HEK293T (cell line): Measurements from ENCODE around the gene KIRREL3.

Source experiments
- ARNT ChIP-seq: fragments of 450-650 bp; IDR thresholded peaks from 2 replicates; pipeline ENCODE4 v1.6.1; 2017; ENCODE audit warnings: mild to moderate bottlenecking
- BHLHE40 ChIP-seq: fragments of 450-650 bp; IDR thresholded peaks from 2 replicates; pipeline ENCODE4 v1.6.1; 2016; ENCODE audit warnings: mild to moderate bottlenecking, moderate library complexity, borderline replicate concordance
- CTBP1 ChIP-seq: fragments of 450-650 bp; IDR thresholded peaks from 2 replicates; pipeline ENCODE4 v1.6.1; 2016; ENCODE audit warnings: borderline replicate concordance
- ELF4 ChIP-seq: fragments of 450-650 bp; IDR thresholded peaks from 2 replicates; pipeline ENCODE4 v1.6.1; 2017; ENCODE audit warnings: antibody characterized with exemption
- FOXA1 ChIP-seq: fragments of 450-650 bp; IDR thresholded peaks from 2 replicates; pipeline ENCODE4 v1.6.1; 2016; ENCODE audit warnings: mild to moderate bottlenecking
- FOXK2 ChIP-seq: fragments of 450-650 bp; IDR thresholded peaks from 2 replicates; pipeline ENCODE4 v1.6.1; 2016; ENCODE audit warnings: mild to moderate bottlenecking
- FOXM1 ChIP-seq: fragments of 450-650 bp; IDR thresholded peaks from 2 replicates; pipeline ENCODE4 v1.6.1; 2017; ENCODE audit warnings: mild to moderate bottlenecking, borderline replicate concordance
- HDGF ChIP-seq: fragments of 450-650 bp; IDR thresholded peaks from 2 replicates; pipeline ENCODE4 v1.6.1; 2017; ENCODE audit warnings: antibody characterized with exemption, borderline replicate concordance
- LEF1 ChIP-seq: fragments of 450-650 bp; IDR thresholded peaks from 2 replicates; pipeline ENCODE4 v1.6.1; 2017; ENCODE audit warnings: mild to moderate bottlenecking, borderline replicate concordance
- NFRKB ChIP-seq: fragments of 450-650 bp; IDR thresholded peaks from 2 replicates; pipeline ENCODE4 v1.6.1; 2016; ENCODE audit warnings: mild to moderate bottlenecking, moderate library complexity
- SUZ12 ChIP-seq: fragments of 450-650 bp; IDR thresholded peaks from 2 replicates; pipeline ENCODE4 v1.6.1; 2016; ENCODE audit warnings: mild to moderate bottlenecking
- ZNF384 ChIP-seq: fragments of 450-650 bp; IDR thresholded peaks from 2 replicates; pipeline ENCODE4 v1.6.1; 2016
- TF ChIP-seq, protein P1 (sequence below): fragments of 450-650 bp; IDR thresholded peaks from 2 replicates; pipeline ENCODE4 v1.6.1; 2016

GRCh38 chr11:126647735-126648134 lies 352.8 kb downstream of the KIRREL3 start:
- TF ChIP-seq CTBP1, result no peak
- TF ChIP-seq FOXM1, result no peak
- TF ChIP-seq ZNF384, result no peak
- no peak for TF ChIP-seq ELF4
- TF ChIP-seq, protein P1, sequence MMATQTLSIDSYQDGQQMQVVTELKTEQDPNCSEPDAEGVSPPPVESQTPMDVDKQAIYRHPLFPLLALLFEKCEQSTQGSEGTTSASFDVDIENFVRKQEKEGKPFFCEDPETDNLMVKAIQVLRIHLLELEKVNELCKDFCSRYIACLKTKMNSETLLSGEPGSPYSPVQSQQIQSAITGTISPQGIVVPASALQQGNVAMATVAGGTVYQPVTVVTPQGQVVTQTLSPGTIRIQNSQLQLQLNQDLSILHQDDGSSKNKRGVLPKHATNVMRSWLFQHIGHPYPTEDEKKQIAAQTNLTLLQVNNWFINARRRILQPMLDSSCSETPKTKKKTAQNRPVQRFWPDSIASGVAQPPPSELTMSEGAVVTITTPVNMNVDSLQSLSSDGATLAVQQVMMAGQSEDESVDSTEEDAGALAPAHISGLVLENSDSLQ, result no peak
- no peak for TF ChIP-seq BHLHE40
- TF ChIP-seq ARNT, result no peak
- TF ChIP-seq FOXA1, result no peak
- TF ChIP-seq HDGF, result no peak
- no peak for TF ChIP-seq FOXK2
- TF ChIP-seq SUZ12, result no peak
- TF ChIP-seq LEF1, result no peak
- TF ChIP-seq NFRKB, result no peak
